Right ventricle myocardium inferior (tissue), 1 donor: ENCODE data around the gene NDUFB8. TPM values are rescaled to one million over a fixed set of nuclear protein-coding genes. Genes with fewer than 3 reads are reported as not detected.

Experiments
- ATAC-seq: fragments of 200-7000 bp; cut with Tn5 transposase; one replicate; pipeline ENCODE4 v1.9.1; 2020; ENCODE audit warnings: mild to moderate bottlenecking, moderate library complexity
- DNase-seq: peaks from one replicate; pipeline ENCODE4 v3.0.0; 2021; ENCODE audit errors: missing footprints
- intact Hi-C: fragments of 100-400 bp; cut with DNase I; formaldehyde crosslinking; loops from one replicate; pipeline ENCODE4 v1.11.0; 2022
- total RNA-seq: library from RNA; stranded (reverse); fragmentation: NEBNext Ultra II Directional; extraction: Animal tissue kit (Norgen Biotek cat#: 25700); gene quantifications from one replicate; pipeline ENCODE4 v1.2.1, GENCODE V29; 2021
- donor health status: DM: no; HTN: yes; CAD: no; lungs with severe emphysema.

Gene NDUFB8
- total RNA-seq, 1 donor from 2014 or later, result 444 TPM

- ATAC-seq (no peak), DNase-seq (no peak)
- intact Hi-C loops, result no loop called here
Observed at GRCh38 chr10:100553929-100554328, 24.3 kb upstream of the NDUFB8 start.

- DNase-seq (no peak), ATAC-seq (peak; percentile 8)
- intact Hi-C loops, result no loop called here
Observed at GRCh38 chr10:100551738-100552137, 22.1 kb upstream of the NDUFB8 start.

- DNase-seq, result no peak
- ATAC-seq, result no peak
- intact Hi-C loops, result no loop called here
Observed at GRCh38 chr10:100551196-100551595, 21.5 kb upstream of the NDUFB8 start.

GRCh38 chr10:100544950-100545349 lies 15.3 kb upstream of the NDUFB8 start:
- DNase-seq, result no peak
- ATAC-seq, result no peak
- intact Hi-C loops, result no loop called here

GRCh38 chr10:100537475-100537874 lies 7.8 kb upstream of the NDUFB8 start:
- DNase-seq (no peak), ATAC-seq (no peak)
- intact Hi-C loops, result no loop called here

GRCh38 chr10:100535715-100536353 lies 6.2 kb upstream of the NDUFB8 start, which contains the start of gene HIF1AN:
Gene HIF1AN, plus strand, starts transcription at chr10:100535943. Its CDS starts 16 bp downstream, at chr10:100535959.
- DNase-seq (peak; percentile 97), ATAC-seq (peak; percentile 98)
- intact Hi-C loops, result no loop called here

- no peak for ATAC-seq
- no peak for DNase-seq
- intact Hi-C loops, result no loop called here
Observed at GRCh38 chr10:100535338-100535714, 5.7 kb upstream of the NDUFB8 start.

- intact Hi-C loops, result no loop called here
- DNase-seq (no peak), ATAC-seq (no peak)
Observed at GRCh38 chr10:100534726-100535125, 5.1 kb upstream of the NDUFB8 start.

GRCh38 chr10:100531761-100532160 lies 2.1 kb upstream of the NDUFB8 start:
- ATAC-seq, result no peak
- DNase-seq, result no peak
- intact Hi-C loops, result no loop called here

- DNase-seq (no peak), ATAC-seq (no peak)
- intact Hi-C loops, result no loop called here
Observed at GRCh38 chr10:100528921-100529474, 673 bp downstream of the NDUFB8 start.

GRCh38 chr10:100528123-100528886 lies 1.4 kb downstream of the NDUFB8 start:
- intact Hi-C loops, result no loop called here
- no peak for ATAC-seq
- DNase-seq, result no peak

- DNase-seq, result no peak
Observed at GRCh38 chr10:100524638-100525037, 5.0 kb downstream of the NDUFB8 start.

GRCh38 chr10:100524206-100524605 lies 5.5 kb downstream of the NDUFB8 start:
- intact Hi-C loops, result no loop called here
- no peak for ATAC-seq
- no peak for DNase-seq

More at GRCh38 chr10:100524638-100525037, 5.0 kb downstream of the NDUFB8 start:
- intact Hi-C loops, result no loop called here
- ATAC-seq, result no peak

GRCh38 chr10:100522945-100523344 lies 6.7 kb downstream of the NDUFB8 start:
- intact Hi-C loops, result no loop called here
- no peak for ATAC-seq
- DNase-seq, result no peak

- DNase-seq (no peak), ATAC-seq (no peak)
Observed at GRCh38 chr10:100522107-100522801, 7.4 kb downstream of the NDUFB8 start.

GRCh38 chr10:100520811-100521210 lies 8.9 kb downstream of the NDUFB8 start:
- intact Hi-C loops, result no loop called here
- ATAC-seq, result no peak

More at GRCh38 chr10:100522107-100522801, 7.4 kb downstream of the NDUFB8 start:
- intact Hi-C loops, result no loop called here

GRCh38 chr10:100519311-100520051 lies 10.2 kb downstream of the NDUFB8 start, which contains the start of gene SEC31B:
Gene SEC31B, minus strand, starts transcription at chr10:100519861. Its CDS starts 2,909 bp downstream, at chr10:100516952.
- DNase-seq (peak; percentile 73), ATAC-seq (peak; percentile 83)
- intact Hi-C loops, result loop anchor here (2.0 kb wide), 1 partner anchor 181 kb away; no protein-coding TSS in a partner anchor

More at GRCh38 chr10:100520811-100521210, 8.9 kb downstream of the NDUFB8 start:
- DNase-seq, result no peak

GRCh38 chr10:100518761-100519241 lies 10.9 kb downstream of the NDUFB8 start:
- intact Hi-C loops, result loop anchor here (1.0 to 2.0 kb wide), 2 partner anchors 84 to 180 kb away; no protein-coding TSS in a partner anchor
- DNase-seq (no peak), ATAC-seq (peak; percentile 72)
